ENCODE results near the gene DENND6A. TPM values are rescaled to one million over a fixed set of nuclear protein-coding genes. Genes with fewer than 3 reads are reported as not detected.
"Not testable (repeated sequence)": the region's sequence is repeated elsewhere in the genome, so short reads cannot be mapped to it uniquely, and the experiment has no call there.

Gene DENND6A
- total and polyA plus RNA-seq, 5 experiments from 2014 or later = 24.2 to 51.0 (median 37.0) TPM

DNA sequence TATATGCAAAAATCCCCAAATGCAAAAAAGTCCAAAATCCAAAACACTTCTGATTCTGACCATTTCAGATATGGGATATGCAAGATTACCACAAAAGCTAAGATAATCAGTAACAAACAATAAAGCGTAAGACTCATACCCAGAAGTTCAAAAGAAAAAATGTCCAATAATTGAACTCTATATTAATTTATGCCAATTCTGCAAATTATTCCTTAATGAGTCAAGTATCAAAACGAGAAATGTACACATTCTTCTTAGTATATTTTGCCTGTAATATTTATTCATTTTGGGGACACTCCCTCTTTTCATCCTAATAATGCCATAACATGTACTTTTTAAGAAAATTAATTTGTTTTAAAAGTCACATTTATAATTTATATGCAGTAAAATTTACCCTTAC lies 37.1 kb downstream of the DENND6A start:
- H3K36me3 Mint-ChIP-seq = peaks cover 0 to 89% (median 15%) of the 10 kb centered on the region in 3 donors
- peak overlapping the region in 3 of 10 donors; percentile 1 to 34 (median 2) for H3K27ac Mint-ChIP-seq
- no peaks in the 10 kb centered on the region for H3K9me3 Mint-ChIP-seq
- DNase-seq (no peak), ATAC-seq (no peak)
- no peaks in the 10 kb centered on the region for H3K27me3 Mint-ChIP-seq
- H3K4me1 Mint-ChIP-seq = peaks cover 5 to 12% (median 8%) of the 10 kb centered on the region in 4 donors
- POLR2A ChIA-PET = no interaction called here
- no peak overlapping the region for H3K4me3 Mint-ChIP-seq

DNA sequence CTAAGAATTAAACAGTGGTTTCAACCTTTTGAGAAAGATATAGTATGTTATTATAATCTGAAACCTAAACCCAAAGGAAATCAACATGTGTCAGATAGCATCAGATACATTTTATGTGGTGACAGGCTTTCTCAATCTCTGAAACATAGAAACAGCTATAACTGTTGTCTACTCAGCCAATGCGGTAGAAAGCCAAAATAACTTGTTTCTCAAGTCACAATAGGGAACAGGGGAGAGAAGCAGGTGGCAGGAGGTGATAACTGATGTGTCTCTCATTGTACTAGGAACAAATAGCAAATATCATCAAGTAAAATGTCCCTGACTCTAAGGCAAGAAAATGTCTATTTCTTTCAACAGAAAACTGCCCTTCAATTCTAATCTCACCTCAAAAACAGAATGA lies 38.6 kb downstream of the DENND6A start:
- DNase-seq (no peak), ATAC-seq (no peak)
- Mint-ChIP-seq H3K4me1 (peaks cover 2 to 10% (median 6%) of the 10 kb centered on the region in 4 donors), H3K27ac (peak overlapping the region in 6 of 10 donors; percentile 0 to 69 (median 44)), H3K27me3 (no peaks in the 10 kb centered on the region), H3K9me3 (peaks cover 0 to 4% (median under 1%) of the 10 kb centered on the region in 9 donors), H3K36me3 (peaks cover 1 to 89% (median 21%) of the 10 kb centered on the region in 3 donors), H3K4me3 (no peak overlapping the region)
- POLR2A ChIA-PET = interaction anchor here (0.7 to 1.1 kb wide), 2 partner anchors 10 to 18 kb away, joined by 3 read pairs; no protein-coding TSS in a partner anchor

DNA sequence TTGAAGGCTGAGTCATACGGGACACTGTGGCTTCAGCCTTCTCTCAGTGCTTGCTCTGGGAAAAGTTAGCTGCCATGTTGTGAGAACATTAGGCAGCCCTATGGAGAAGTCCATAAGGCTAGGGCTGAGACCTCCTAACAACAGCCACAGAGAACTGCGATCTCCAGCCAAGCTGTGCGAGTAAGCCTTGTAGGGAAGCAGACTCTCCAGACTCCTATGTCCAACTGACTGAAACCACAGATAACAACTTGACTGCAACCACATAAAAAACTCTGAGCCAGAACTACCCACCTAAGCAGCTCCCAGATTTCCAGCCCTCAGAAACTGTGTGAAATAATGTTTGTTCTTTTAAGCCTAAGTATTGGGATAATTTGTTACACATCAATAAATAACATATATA lies 40.7 kb downstream of the DENND6A start:
- DNase-seq (no peak), ATAC-seq (no peak)
- Mint-ChIP-seq H3K27ac (peak overlapping the region in 3 of 10 donors; percentile 8 to 60 (median 33)), H3K4me3 (no peak overlapping the region), H3K9me3 (peaks cover 0 to 11% (median 4%) of the 10 kb centered on the region in 9 donors), H3K27me3 (no peaks in the 10 kb centered on the region), H3K36me3 (peaks cover 12 to 89% (median 33%) of the 10 kb centered on the region in 3 donors), H3K4me1 (peaks cover 11 to 22% (median 17%) of the 10 kb centered on the region in 4 donors)
- POLR2A ChIA-PET = no interaction called here

DNA sequence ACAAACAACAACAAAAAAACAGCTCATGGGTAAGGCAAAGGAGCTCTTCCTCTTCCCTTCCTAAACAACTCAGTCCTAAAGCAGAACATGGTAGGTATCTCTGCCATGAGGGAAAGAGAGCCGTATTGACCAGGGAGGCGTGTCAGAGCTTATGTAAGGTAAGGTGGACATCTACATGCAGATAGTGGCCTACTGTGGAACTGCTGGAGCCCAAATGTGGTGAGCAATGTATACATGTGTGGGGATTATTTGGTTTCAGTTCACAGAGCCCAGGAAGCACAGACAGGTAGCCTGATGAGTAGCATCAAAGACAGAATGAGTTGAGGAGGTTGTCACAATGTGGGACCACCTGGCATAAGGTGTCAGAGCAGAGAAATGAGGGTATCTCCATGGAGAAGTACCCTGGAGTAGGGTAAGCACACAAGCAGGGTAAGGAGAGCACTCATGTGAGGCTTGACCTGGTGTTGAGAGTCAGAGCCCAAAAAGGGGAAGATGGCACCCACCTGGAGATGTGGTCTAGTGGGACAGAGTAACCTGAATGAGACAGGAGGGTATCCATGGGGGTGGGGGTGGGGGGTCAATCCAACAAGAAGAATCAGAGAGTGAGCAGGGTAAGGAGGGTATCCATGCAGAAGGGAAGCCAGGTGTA lies 45.5 kb downstream of the DENND6A start:
- Mint-ChIP-seq H3K27ac (peak overlapping the region; percentile 7 to 89 (median 74)), H3K4me3 (no peak overlapping the region)
- POLR2A ChIA-PET = no interaction called here

DNA sequence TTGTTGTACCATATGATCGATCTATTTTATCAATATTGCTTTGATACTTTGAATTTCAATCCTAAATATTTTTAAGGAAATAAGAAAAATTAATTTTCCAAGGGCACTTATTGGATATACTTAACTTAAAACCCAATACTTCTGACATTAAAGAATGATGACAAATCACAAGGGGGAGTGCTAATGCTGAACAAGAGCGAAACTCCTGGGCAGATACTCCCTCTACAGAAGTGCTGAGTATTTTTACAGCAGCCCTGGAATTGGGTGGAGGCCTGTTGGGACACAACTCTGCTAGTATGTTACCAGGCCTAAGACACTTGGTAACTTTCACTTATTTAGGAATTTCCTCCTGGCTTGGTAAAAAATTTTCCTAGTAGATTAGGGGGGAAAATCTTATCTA lies 46.2 kb downstream of the DENND6A start:
- POLR2A ChIA-PET = no interaction called here
- H3K27ac Mint-ChIP-seq = peak overlapping the region in 8 of 10 donors; percentile 7 to 89 (median 72)
- H3K4me3 Mint-ChIP-seq = no peak overlapping the region
- peak in 2 of 10 donors; percentile 2 to 13 for DNase-seq
- ATAC-seq = peak; percentile 37 to 56
- no peaks in the 10 kb centered on the region for H3K27me3 Mint-ChIP-seq
- peaks cover 13 to 26% (median 15%) of the 10 kb centered on the region in 4 donors for H3K4me1 Mint-ChIP-seq
- H3K36me3 Mint-ChIP-seq = peaks cover 12 to 90% (median 28%) of the 10 kb centered on the region in 3 donors
- H3K9me3 Mint-ChIP-seq = peaks cover 0 to 11% (median 4%) of the 10 kb centered on the region in 9 donors

More for the DNA sequence above, 45.5 kb downstream of the DENND6A start:
- H3K9me3 Mint-ChIP-seq = peaks cover 0 to 11% (median 4%) of the 10 kb centered on the region in 9 donors
- H3K27me3 Mint-ChIP-seq = no peaks in the 10 kb centered on the region
- H3K4me1 Mint-ChIP-seq = peaks cover 12 to 26% (median 14%) of the 10 kb centered on the region in 4 donors
- ATAC-seq (no peak), DNase-seq (no peak)
- H3K36me3 Mint-ChIP-seq = peaks cover 12 to 89% (median 28%) of the 10 kb centered on the region in 3 donors

- Mint-ChIP-seq H3K4me3 (no peak overlapping the region), H3K36me3 (peaks cover 12 to 85% (median 17%) of the 10 kb centered on the region in 3 donors), H3K9me3 (peaks cover 0 to 11% (median 3%) of the 10 kb centered on the region in 9 donors), H3K27ac (peak overlapping the region in 1 of 10 donors; percentile 65), H3K27me3 (no peaks in the 10 kb centered on the region), H3K4me1 (peaks cover 14 to 26% (median 16%) of the 10 kb centered on the region in 4 donors)
- POLR2A ChIA-PET = interaction anchor here (0.6 to 1.0 kb wide), 2 partner anchors 10 to 19 kb away, joined by 3 read pairs; no protein-coding TSS in a partner anchor
- DNase-seq = no peak
- no peak for ATAC-seq
These were observed 48.1 kb downstream of the DENND6A start for GRCh38 chr3:57644740-57645139.

DNA sequence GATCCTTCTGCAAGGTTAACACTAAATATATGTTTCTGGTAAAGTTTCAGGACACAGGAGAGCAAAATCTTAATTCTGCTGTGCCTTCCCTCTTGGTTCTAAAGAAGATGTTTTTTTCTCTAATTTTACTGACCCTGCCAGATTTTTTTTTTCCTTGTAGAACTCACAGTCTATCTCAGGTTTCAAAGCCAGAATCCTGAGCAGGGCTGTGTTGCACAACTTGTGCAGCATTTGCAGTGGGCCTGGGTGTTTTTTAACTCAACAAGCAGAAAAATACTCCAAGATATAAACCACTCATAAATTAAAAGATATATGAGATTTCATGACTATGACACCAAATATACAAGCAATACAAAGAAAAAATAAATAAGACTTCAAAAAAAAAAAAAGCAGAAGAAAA lies 55.5 kb downstream of the DENND6A start:
- Mint-ChIP-seq H3K27me3 (no peaks in the 10 kb centered on the region), H3K27ac (peak overlapping the region in 2 of 10 donors; percentile 6 to 52), H3K4me3 (no peak overlapping the region), H3K4me1 (peaks cover 0 to 6% (median 2%) of the 10 kb centered on the region in 4 donors), H3K9me3 (no peaks in the 10 kb centered on the region), H3K36me3 (peaks cover 5 to 82% (median 15%) of the 10 kb centered on the region in 3 donors)
- ATAC-seq = no peak
- no peak for DNase-seq
- POLR2A ChIA-PET = no interaction called here

DNA sequence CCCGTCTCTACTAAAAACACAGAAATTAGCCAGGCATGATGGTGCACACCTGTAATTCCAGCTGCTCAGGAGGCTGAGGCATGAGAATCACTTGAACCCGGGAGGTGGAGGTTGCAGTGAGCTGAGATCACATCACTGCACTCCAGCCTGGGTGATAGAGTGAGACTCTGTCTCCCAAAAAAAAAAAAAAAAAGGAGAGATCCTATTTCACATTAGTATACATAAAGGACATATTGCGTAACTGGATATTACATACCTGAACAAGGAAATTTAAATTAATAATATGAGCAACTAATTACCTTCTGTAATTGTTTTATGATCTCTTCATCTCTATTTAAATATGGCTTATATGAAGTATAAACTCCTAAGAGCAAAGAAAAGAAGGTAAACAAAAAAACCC lies 58.6 kb downstream of the DENND6A start:
- H3K27ac Mint-ChIP-seq = peak overlapping the region in 1 of 10 donors; percentile 8
- POLR2A ChIA-PET, DNase-seq, ATAC-seq, H3K4me3 Mint-ChIP-seq, H3K9me3 Mint-ChIP-seq, H3K4me1 Mint-ChIP-seq, H3K27me3 Mint-ChIP-seq: not testable (repeated sequence)
- H3K36me3 Mint-ChIP-seq = peaks cover 5 to 86% (median 15%) of the 10 kb centered on the region in 3 donors

GRCh38 chr3:57627976-57628375 lies 64.9 kb downstream of the DENND6A start:
- ATAC-seq (no peak), DNase-seq (no peak)
- Mint-ChIP-seq H3K36me3 (peaks cover 5 to 87% (median 27%) of the 10 kb centered on the region in 3 donors), H3K4me3 (no peak overlapping the region), H3K9me3 (no peaks in the 10 kb centered on the region), H3K27ac (no peak overlapping the region), H3K27me3 (no peaks in the 10 kb centered on the region), H3K4me1 (no peaks in the 10 kb centered on the region)
- POLR2A ChIA-PET = no interaction called here

GRCh38 chr3:57624801-57625200 lies 68.1 kb downstream of the DENND6A start:
- Mint-ChIP-seq H3K9me3 (no peaks in the 10 kb centered on the region), H3K27me3 (no peaks in the 10 kb centered on the region), H3K36me3 (peaks cover 5 to 75% (median 28%) of the 10 kb centered on the region in 3 donors), H3K27ac (no peak overlapping the region), H3K4me1 (no peaks in the 10 kb centered on the region), H3K4me3 (no peak overlapping the region)
- DNase-seq (no peak), ATAC-seq (no peak)
- POLR2A ChIA-PET = no interaction called here

DNA sequence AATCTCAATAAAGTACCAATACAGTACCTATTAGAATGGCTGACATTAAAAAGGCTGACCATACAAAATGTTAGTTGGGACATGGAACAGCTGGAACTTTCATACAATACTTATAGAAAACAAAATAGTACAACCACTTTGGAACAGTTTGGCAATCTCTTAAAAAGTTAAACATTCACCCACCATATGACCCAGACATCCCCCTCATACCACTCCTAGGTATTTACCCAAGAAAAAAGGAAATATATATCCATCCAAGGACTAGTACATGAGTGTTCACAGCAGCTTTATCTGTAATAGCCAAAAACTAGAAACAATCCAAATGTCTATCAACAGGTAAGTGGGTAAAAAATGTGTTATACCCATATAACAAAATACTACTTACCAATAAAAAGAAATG lies 70.5 kb downstream of the DENND6A start:
- POLR2A ChIA-PET = no interaction called here
- Mint-ChIP-seq H3K27ac (peak overlapping the region in 5 of 10 donors; percentile 0 to 58 (median 37)), H3K9me3 (no peaks in the 10 kb centered on the region), H3K4me3 (no peak overlapping the region), H3K36me3 (peaks cover 0 to 53% (median 22%) of the 10 kb centered on the region in 3 donors), H3K4me1 (no peaks in the 10 kb centered on the region), H3K27me3 (no peaks in the 10 kb centered on the region)
- DNase-seq (no peak), ATAC-seq (no peak)

GRCh38 chr3:57617739-57618138 lies 75.1 kb downstream of the DENND6A start:
- Mint-ChIP-seq H3K4me1 (no peaks in the 10 kb centered on the region), H3K27ac (peak overlapping the region in 1 of 10 donors; percentile 20), H3K4me3 (no peak overlapping the region), H3K27me3 (no peaks in the 10 kb centered on the region), H3K36me3 (peaks cover 0 to 14% (median 4%) of the 10 kb centered on the region in 3 donors), H3K9me3 (no peaks in the 10 kb centered on the region)
- DNase-seq (no peak), ATAC-seq (no peak)
- POLR2A ChIA-PET = interaction anchor here (0.6 kb wide), 1 partner anchor 233 kb away, joined by 6 read pairs; no protein-coding TSS in a partner anchor

- ATAC-seq (no peak), DNase-seq (no peak)
- H3K9me3 Mint-ChIP-seq = peaks cover 0 to 5% (median 0%) of the 10 kb centered on the region in 9 donors
- no peaks in the 10 kb centered on the region for H3K27me3 Mint-ChIP-seq
- H3K4me3 Mint-ChIP-seq = no peak overlapping the region
- peak overlapping the region in 2 of 10 donors; percentile 25 to 48 for H3K27ac Mint-ChIP-seq
- H3K36me3 Mint-ChIP-seq = peaks cover 0 to 12% (median 7%) of the 10 kb centered on the region in 3 donors
- peaks cover 0 to 2% (median under 1%) of the 10 kb centered on the region in 4 donors for H3K4me1 Mint-ChIP-seq
- POLR2A ChIA-PET = no interaction called here
These were observed 76.6 kb downstream of the DENND6A start for GRCh38 chr3:57616233-57616632.

Measured in naive thymus-derived CD8-positive, alpha-beta T cell (primary cell).